ENCODE measurements around the gene OR1K1. TPM values are rescaled to one million over a fixed set of nuclear protein-coding genes. Genes with fewer than 3 reads are reported as not detected.
"Not testable (repeated sequence)": the region's sequence is repeated elsewhere in the genome, so short reads cannot be mapped to it uniquely, and the experiment has no call there.

The OR1K1 gene
- total RNA-seq, 1 donor = not detected

DNA sequence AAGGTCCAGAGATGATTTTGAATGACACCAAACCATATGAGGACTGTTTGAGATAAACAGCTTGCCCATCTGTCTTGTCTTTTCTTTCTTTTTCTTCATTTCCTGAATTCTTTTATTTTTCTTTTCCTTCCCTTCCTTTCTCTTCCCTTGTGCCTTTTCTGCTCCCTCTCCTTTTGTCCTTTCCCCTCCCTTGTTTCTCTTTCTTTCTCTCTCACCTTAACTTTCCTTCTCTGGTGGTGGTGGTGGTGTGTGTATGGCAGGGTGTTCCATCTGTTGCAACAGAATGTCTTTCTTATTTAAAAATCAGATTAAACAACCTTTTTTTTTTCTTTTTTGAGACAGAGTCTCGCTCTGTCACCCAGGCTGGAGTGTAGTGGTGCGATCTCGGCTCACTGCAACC lies 32.3 kb downstream of the OR1K1 start:
- no peak for DNase-seq (ENCODE audit: low read depth)
- TF ChIP-seq, protein P1, sequence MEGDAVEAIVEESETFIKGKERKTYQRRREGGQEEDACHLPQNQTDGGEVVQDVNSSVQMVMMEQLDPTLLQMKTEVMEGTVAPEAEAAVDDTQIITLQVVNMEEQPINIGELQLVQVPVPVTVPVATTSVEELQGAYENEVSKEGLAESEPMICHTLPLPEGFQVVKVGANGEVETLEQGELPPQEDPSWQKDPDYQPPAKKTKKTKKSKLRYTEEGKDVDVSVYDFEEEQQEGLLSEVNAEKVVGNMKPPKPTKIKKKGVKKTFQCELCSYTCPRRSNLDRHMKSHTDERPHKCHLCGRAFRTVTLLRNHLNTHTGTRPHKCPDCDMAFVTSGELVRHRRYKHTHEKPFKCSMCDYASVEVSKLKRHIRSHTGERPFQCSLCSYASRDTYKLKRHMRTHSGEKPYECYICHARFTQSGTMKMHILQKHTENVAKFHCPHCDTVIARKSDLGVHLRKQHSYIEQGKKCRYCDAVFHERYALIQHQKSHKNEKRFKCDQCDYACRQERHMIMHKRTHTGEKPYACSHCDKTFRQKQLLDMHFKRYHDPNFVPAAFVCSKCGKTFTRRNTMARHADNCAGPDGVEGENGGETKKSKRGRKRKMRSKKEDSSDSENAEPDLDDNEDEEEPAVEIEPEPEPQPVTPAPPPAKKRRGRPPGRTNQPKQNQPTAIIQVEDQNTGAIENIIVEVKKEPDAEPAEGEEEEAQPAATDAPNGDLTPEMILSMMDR (IDR thresholded peaks at IDR 0.05; ENCODE audit: insufficient read depth, low read length) = no peak
- H3K4me3 ChIP-seq (ENCODE audit: low read depth, low read length) = no peak overlapping the region

DNA sequence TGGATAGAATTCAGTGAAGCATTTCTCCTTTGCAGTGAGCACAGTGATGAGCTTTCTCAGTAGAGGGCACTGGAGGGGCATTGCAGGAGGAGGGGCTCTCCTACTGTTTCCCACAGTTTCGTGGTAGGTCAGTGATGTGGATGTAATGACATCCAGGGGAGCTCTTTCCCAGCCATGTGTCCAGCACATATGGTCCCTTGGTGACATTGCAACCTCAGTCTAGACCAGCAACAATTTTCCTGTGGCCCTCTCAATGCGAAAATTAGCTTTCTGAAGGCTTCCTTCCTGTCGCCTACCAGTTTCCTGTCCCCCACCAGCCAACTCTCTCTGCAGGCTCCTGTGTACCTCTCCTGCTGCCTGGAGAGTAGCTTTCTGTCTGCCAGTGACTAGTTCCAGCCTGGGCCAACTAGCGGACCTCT lies 35.4 kb downstream of the OR1K1 start:
- TF ChIP-seq, protein P1 (IDR thresholded peaks at IDR 0.05; ENCODE audit: insufficient read depth, low read length) = no peak
- DNase-seq (ENCODE audit: low read depth) = no peak
- H3K4me3 ChIP-seq (ENCODE audit: low read depth, low read length) = no peak overlapping the region

DNA sequence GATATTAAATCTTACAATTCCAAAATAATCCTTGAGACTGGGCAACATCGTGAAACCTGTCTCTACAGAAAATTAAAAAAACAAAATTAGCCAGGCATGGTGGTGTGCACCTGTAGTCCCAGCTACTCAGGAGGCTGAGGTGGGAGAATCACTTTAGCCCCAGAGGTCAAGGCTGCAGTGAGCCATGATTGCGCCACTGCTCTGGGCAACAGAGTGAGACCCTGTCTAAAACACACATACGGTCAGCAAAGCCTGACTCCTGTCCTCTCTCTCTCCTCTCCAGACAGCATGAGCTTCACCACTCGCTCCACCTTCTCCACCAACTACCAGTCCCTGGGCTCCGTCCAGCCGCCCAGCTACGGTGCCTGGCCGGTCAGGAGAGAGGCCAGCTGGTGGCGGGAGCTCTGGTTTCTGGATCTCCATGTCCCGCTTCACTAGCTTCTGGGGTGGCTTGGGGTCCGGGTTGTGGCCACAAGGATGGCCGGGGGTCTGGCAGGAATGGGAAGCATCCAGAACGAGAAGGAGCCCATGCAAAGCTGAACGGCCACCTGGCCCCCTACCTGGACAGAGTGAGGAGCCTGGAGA lies 37.4 kb downstream of the OR1K1 start:
- TF ChIP-seq, protein P1 (IDR thresholded peaks at IDR 0.05; ENCODE audit: insufficient read depth, low read length) = no peak
- no peak overlapping the region for H3K4me3 ChIP-seq (ENCODE audit: low read depth, low read length)
- no peak for DNase-seq (ENCODE audit: low read depth)

GRCh38 chr9:122838441-122838840 lies 38.5 kb downstream of the OR1K1 start:
- H3K4me3 ChIP-seq (ENCODE audit: low read depth, low read length); DNase-seq (ENCODE audit: low read depth): not testable (repeated sequence)

- TF ChIP-seq, protein P1 (IDR thresholded peaks at IDR 0.05; ENCODE audit: insufficient read depth, low read length) = no peak
- no peak for DNase-seq (ENCODE audit: low read depth)
- H3K4me3 ChIP-seq (ENCODE audit: low read depth, low read length) = no peak overlapping the region
Observed at GRCh38 chr9:122841501-122841900, 41.6 kb downstream of the OR1K1 start.

DNA sequence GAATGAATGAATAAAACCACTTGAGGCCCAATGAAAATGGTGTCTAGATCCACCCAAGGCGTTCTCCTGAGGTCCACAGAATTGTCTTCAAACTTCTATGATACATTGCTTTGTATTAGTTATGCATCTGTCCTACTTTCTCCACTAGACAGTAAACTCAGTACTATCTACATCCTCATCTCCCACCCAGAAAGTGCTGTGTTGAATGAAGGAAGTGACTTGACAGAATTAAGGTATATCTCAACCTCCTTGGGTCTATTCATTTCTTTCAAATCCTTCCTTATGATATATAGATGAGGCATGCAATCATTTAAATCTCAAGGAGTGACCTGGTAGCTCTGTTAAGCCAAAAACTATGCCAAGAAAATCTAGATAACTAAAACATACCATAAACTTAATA lies 44.2 kb downstream of the OR1K1 start:
- DNase-seq (ENCODE audit: low read depth) = no peak
- no peak overlapping the region for H3K4me3 ChIP-seq (ENCODE audit: low read depth, low read length)
- TF ChIP-seq, protein P1 (IDR thresholded peaks at IDR 0.05; ENCODE audit: insufficient read depth, low read length) = no peak

DNA sequence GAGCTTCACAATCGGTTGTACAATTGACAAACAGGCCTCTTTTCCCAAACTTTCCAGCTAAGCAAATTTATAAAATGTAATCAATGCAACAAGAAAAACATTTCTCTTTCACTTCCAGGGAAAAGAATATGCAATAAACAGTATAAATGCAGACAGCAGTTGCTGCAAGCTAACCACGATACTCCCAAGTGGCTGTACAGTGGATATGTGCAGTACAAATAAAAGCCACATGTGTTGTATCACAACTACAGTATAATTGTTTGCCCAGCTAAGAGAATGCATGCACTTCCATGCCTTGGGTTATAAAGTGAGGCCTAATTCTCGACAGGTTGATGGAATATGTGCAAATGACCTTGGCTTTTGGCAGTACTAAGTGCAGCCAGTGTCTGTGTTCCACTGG lies 45.2 kb downstream of the OR1K1 start:
- DNase-seq (ENCODE audit: low read depth) = no peak
- TF ChIP-seq, protein P1 (IDR thresholded peaks at IDR 0.05; ENCODE audit: insufficient read depth, low read length) = no peak
- no peak overlapping the region for H3K4me3 ChIP-seq (ENCODE audit: low read depth, low read length)

Measured in fibroblast of the aortic adventitia (primary cell).